GM12878 (cell line): Measurements from ENCODE around the gene DNAJC7. TPM values are rescaled to one million over a fixed set of nuclear protein-coding genes. Genes with fewer than 3 reads are reported as not detected.

Experiments
- ATAC-seq: fragments of 200-7000 bp; cut with Tn5 transposase; 3 replicates; pipeline ENCODE4 v1.9.1; 2020; ENCODE audit warnings: mild to moderate bottlenecking, moderate library complexity
- BruUV-seq: library from RNA; stranded (reverse); fragments of 400-500 nt; replicated peaks from 2 replicates; lab custom pipeline; 2021; lab: Mats Ljungman, UMichigan
- CTCF ChIA-PET: fragments of 300-600 bp; sonication (Branson Sonifier 250); formaldehyde crosslinking; extraction: SDS; loops from one replicate; lab custom pipeline; 2021; ENCODE audit warnings: inconsistent platforms; lab: Yijun Ruan, JAX
- POLR2A ChIA-PET: fragments of 350-600 bp; formaldehyde crosslinking; extraction: SDS; loops from one replicate; lab custom pipeline; 2021; ENCODE audit warnings: inconsistent platforms; lab: Charles Lee
- RAD21 ChIA-PET: fragments of 300-600 bp; sonication (Branson Sonifier 250); formaldehyde crosslinking; loops from one replicate; lab custom pipeline; 2023; ENCODE audit warnings: antibody characterized with exemption; ENCODE audit not compliant: unreplicated experiment; lab: Charles Lee
- SMC1A ChIA-PET: fragments of 300-600 bp; sonication (Branson Sonifier 250); formaldehyde crosslinking; loops from one replicate; lab custom pipeline; 2023; ENCODE audit not compliant: unreplicated experiment, uncharacterized antibody; lab: Charles Lee
- DNase-seq: peaks from one replicate; pipeline ENCODE4 v3.0.0-alpha.2; 2011; ENCODE audit warnings: low read depth, low spot score
- FAIRE-seq: peaks from 3 replicates; lab custom pipeline; 2011; peaks lifted over from hg19 to GRCh38; lab: Jason Lieb, UNC
- H2AFZ ChIP-seq: 2 replicates; pipeline ENCODE4 v1.6.0; 2011; ENCODE audit warnings: low read depth, low read length, control low read depth; ENCODE audit not compliant: control insufficient read depth
- H3K27ac ChIP-seq: 2 replicates; pipeline ENCODE4 v1.5.1; 2011; ENCODE audit warnings: control low read depth; ENCODE audit not compliant: control insufficient read depth, insufficient read depth
- H3K27me3 ChIP-seq, 2 experiments: replicated peaks in 1 of 2; 2 replicates each; pipeline versions ENCODE4 v1.6.0 to v1.6.1; 2011; ENCODE audit warnings: low read length in 1 of 2; ENCODE audit not compliant: control insufficient read depth in 2 of 2, insufficient read depth in 2 of 2
- H3K36me3 ChIP-seq, 2 experiments: 2 replicates each; pipeline ENCODE4 v1.5.1; 2011; ENCODE audit warnings: low read length in 1 of 2; ENCODE audit not compliant: control insufficient read depth in 2 of 2, insufficient read depth in 2 of 2
- H3K4me1 ChIP-seq: 2 replicates; pipeline ENCODE4 v1.6.1; 2011; ENCODE audit warnings: mild to moderate bottlenecking, low read length, moderate library complexity, mixed read lengths; ENCODE audit not compliant: control insufficient read depth, insufficient read depth
- H3K4me2 ChIP-seq: 2 replicates; pipeline ENCODE4 v1.6.0; 2011; ENCODE audit warnings: control low read depth; ENCODE audit not compliant: control insufficient read depth, insufficient read depth
- H3K4me3 ChIP-seq: fragments of 200-600 bp; sonication (generic); 2 replicates; pipeline ENCODE4 v1.5.1; 2016
- H3K79me2 ChIP-seq: 2 replicates; pipeline ENCODE4 v1.6.0; 2011; ENCODE audit warnings: low read length; ENCODE audit not compliant: control insufficient read depth, insufficient read depth
- H3K9ac ChIP-seq: 2 replicates; pipeline ENCODE4 v1.8.0; 2011; ENCODE audit warnings: low read length, control low read depth, mixed read lengths; ENCODE audit not compliant: control insufficient read depth, insufficient read depth
- H3K9me3 ChIP-seq: replicated peaks from 3 replicates; pipeline ENCODE4 v1.5.1; 2011; ENCODE audit warnings: mild to moderate bottlenecking, low read length; ENCODE audit not compliant: control insufficient read depth, insufficient read depth
- H4K20me1 ChIP-seq: 2 replicates; pipeline ENCODE4 v1.6.0; 2011; ENCODE audit not compliant: control insufficient read depth, insufficient read depth
- CBX5 ChIP-seq: sonication (generic); IDR thresholded peaks from 2 replicates; pipeline ENCODE4 v1.6.1; 2016; ENCODE audit warnings: low read depth, moderate library complexity, mild to moderate bottlenecking, inconsistent platforms
- LARP7 ChIP-seq: fragments of 450-650 bp; IDR thresholded peaks from 2 replicates; pipeline ENCODE4 v1.6.1; 2017; ENCODE audit warnings: mild to moderate bottlenecking
- MXI1 ChIP-seq: fragments of 150-350 bp; IDR thresholded peaks from 2 replicates; pipeline ENCODE4 v1.6.1; 2011; ENCODE audit warnings: low read depth, mild to moderate bottlenecking, inconsistent platforms, low read length, improper control_type of control experiment
- SIX5 ChIP-seq: IDR thresholded peaks from 2 replicates; pipeline ENCODE4 v1.6.1; 2011; ENCODE audit warnings: mild to moderate bottlenecking, low read depth, low read length, moderate library complexity; ENCODE audit not compliant: severe bottlenecking
- SMAD5 ChIP-seq: IDR thresholded peaks from 2 replicates; pipeline ENCODE4 v1.6.1; 2016; ENCODE audit warnings: antibody characterized with exemption, low read depth
- SREBF1 ChIP-seq: IDR thresholded peaks from 2 replicates; pipeline ENCODE4 v1.6.1; 2012; ENCODE audit warnings: mild to moderate bottlenecking, low read length
- ZNF274 ChIP-seq: IDR thresholded peaks from one replicate; pipeline ENCODE4 v1.8.0; 2011; ENCODE audit not compliant: insufficient read length, insufficient read depth
- WGBS: methylation state at CpG from one replicate; pipeline ENCODE4 v1.1.6; 2016; ENCODE audit warnings: low lambda C conversion rate; ENCODE audit not compliant: insufficient replicate concordance, insufficient coverage; ENCODE audit errors: missing lambda C conversion rate; 5-methylcytosine and 5-hydroxymethylcytosine counted together
- in situ Hi-C: fragments of 300-500 bp; cut with MboI; formaldehyde crosslinking; loops from 9 replicates; pipeline ENCODE4 v1.14.3; 2018; ENCODE audit warnings: mixed read lengths
- intact Hi-C: fragments of 100-400 bp; cut with micrococcal nuclease; formaldehyde crosslinking; loops from one replicate; pipeline ENCODE4 v1.14.2; 2022; ENCODE audit not compliant: unreplicated experiment
- polyA plus RNA-seq, 11 experiments: library from polyadenylated mRNA; depleted of rRNA in 4 of 11; unstranded in 6 of 11; stranded (reverse) in 5 of 11; fragments of >200 nt; fragmentation: Nextera tagmentation in 4 of 11; fragmentation: Illumina TruSeq in 1 of 11; extraction: Ambion mirVana in 4 of 11; extraction: Trizol in 1 of 11; gene quantifications; 1 replicate in 1 of 11; 2 replicates in 10 of 11; pipeline versions ENCODE4 v1.2.1 to v1.2.3, GENCODE V29; 2011 to 2016; ENCODE audit warnings: inconsistent platforms in 2 of 11, missing spikeins in 2 of 11, low read depth in 1 of 11
- total RNA-seq, 4 experiments: library from RNA; depleted of rRNA in 3 of 4; stranded (reverse); fragments of >200 nt in 3 of 4; fragmentation: Illumina TruSeq in 1 of 4; extraction: Trizol in 1 of 4; gene quantifications; 2 replicates each; pipeline versions ENCODE4 v1.2.1 to v1.2.3, GENCODE V29; 2013 to 2021
- TF ChIP-seq, protein P1 (sequence below): fragments of 450-650 bp; IDR thresholded peaks from 2 replicates; pipeline ENCODE4 v1.6.1; 2017; ENCODE audit warnings: low read depth, mild to moderate bottlenecking, moderate library complexity

The DNAJC7 gene
- total and polyA plus RNA-seq, 10 of the 15 experiments (the other 5 are each of a cell fraction or from before 2014, with no cell fraction given): 60.1 to 173 (median 94.9) TPM

DNA sequence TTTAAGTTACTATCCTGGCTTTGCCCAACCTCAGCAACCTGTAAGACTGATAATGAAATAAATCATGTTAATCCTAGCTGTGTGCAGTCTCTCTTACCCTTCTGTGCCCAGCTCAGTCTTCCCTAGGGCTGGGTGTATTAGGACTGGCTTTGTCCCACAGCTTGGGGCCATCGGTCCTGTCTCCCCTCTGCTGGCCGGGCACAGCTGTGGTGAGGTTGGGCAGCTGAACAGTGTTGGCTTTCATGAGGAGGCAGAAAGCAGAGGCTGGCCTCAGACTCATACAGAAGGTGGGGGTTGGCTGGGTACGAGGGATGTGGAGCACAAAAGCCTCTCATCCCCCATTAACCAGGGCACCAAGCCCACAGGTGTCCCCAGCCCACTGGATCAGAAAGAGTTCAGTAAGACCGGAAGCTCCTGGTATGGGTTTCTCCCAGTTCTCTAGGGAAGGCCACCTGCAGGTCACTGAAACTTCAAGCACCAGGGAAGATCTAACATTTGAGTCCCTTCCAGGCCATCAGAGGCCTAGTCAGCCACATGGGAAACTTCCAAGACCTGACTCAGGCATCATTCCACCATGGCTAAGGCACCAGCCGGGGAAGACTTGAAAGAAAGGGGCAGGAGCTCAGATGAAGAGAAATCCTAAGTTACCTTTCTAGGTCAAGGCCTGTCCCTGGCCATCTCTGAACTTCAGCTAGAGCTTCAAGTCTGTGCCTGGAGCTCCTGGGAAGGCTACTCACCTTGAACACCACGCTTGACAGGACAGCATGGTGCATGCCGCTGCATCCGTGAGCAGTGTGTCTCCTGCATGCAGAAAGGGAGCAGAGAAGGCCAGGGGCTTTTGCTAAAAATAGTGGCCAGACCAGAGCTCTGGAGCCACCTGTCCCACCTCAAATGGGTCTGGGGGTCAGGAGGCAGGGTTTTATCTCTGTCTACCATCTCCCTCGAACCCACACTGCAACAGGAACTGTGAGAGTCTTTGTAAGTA lies 41.8 kb downstream of the DNAJC7 start:
- Histone ChIP-seq H3K4me2 (no peak overlapping the region), H3K27me3 (no peaks in the 10 kb centered on the region), H3K4me3 (no peak overlapping the region), H3K9me3 (no peaks in the 10 kb centered on the region), H2AFZ (no peak overlapping the region), H3K36me3 (peaks cover 33 to 41% of the 10 kb centered on the region in 2 experiments), H3K9ac (no peak overlapping the region), H3K79me2 (peaks cover 6% of the 10 kb centered on the region), H3K27ac (peak overlapping the region; percentile 77), H3K4me1 (peaks cover 24% of the 10 kb centered on the region), H4K20me1 (no peaks in the 10 kb centered on the region)
- no peak for DNase-seq
- BruUV-seq: no TSS peak
- TF ChIP-seq CBX5: no peak
- TF ChIP-seq SIX5: no peak
- no peak for TF ChIP-seq LARP7
- no peak for TF ChIP-seq ZNF274
- no peak for TF ChIP-seq SREBF1
- TF ChIP-seq SMAD5: 0 out of 2 replicates have a peak, but pooled peaks have one; percentile 13
- TF ChIP-seq MXI1: no peak
- TF ChIP-seq, protein P1, sequence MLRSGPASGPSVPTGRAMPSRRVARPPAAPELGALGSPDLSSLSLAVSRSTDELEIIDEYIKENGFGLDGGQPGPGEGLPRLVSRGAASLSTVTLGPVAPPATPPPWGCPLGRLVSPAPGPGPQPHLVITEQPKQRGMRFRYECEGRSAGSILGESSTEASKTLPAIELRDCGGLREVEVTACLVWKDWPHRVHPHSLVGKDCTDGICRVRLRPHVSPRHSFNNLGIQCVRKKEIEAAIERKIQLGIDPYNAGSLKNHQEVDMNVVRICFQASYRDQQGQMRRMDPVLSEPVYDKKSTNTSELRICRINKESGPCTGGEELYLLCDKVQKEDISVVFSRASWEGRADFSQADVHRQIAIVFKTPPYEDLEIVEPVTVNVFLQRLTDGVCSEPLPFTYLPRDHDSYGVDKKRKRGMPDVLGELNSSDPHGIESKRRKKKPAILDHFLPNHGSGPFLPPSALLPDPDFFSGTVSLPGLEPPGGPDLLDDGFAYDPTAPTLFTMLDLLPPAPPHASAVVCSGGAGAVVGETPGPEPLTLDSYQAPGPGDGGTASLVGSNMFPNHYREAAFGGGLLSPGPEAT: no peak
- CTCF ChIA-PET: interaction anchor here (0.6 to 3.1 kb wide), 8 partner anchors 8 to 279 kb away, joined by 3 to 27 read pairs (median 4); partner anchors contain the start of genes DNAJC7 and NKIRAS2
- no peak for FAIRE-seq
- 79% methylated on average over 9 of the region's 9 CpGs for WGBS
- SMC1A ChIA-PET: interaction anchor here (0.7 to 2.6 kb wide), 6 partner anchors 9 to 138 kb away, joined by 3 to 11 read pairs (median 6); partner anchors contain the start of genes CNP and DNAJC7
- in situ Hi-C loops: no loop called here
- intact Hi-C loops: no loop called here
- RAD21 ChIA-PET: interaction anchor here (1.1 to 2.7 kb wide), 3 partner anchors 8 to 206 kb away, joined by 3 to 16 read pairs (median 16); partner anchors contain the start of genes CNP and DNAJC7
- POLR2A ChIA-PET: interaction anchor here (0.6 to 2.6 kb wide), 6 partner anchors 8 to 207 kb away, joined by 3 to 17 read pairs (median 6); partner anchors contain the start of genes CNP, DNAJC7 and NKIRAS2
- ATAC-seq: no peak
